Prostate gland (tissue), 2 donors: ENCODE results near the gene SIGLEC11.
"Not testable (repeated sequence)": the region's sequence is repeated elsewhere in the genome, so short reads cannot be mapped to it uniquely, and the experiment has no call there.

Experiments used
- CTCF ChIP-seq, 4 experiments: fragments of 200-600 bp in 2 of 4; fragments of 450-650 bp in 2 of 4; sonication (generic) in 2 of 4; IDR thresholded peaks; 1 replicate in 3 of 4; 2 replicates in 1 of 4; pipeline ENCODE4 v1.5.1; 2016 to 2019; ENCODE audit warnings: antibody characterized with exemption in 4 of 4, mild to moderate bottlenecking in 2 of 4, moderate library complexity in 2 of 4
- POLR2AphosphoS5 ChIP-seq: sonication (generic); formaldehyde crosslinking; IDR thresholded peaks from one replicate; pipeline ENCODE4 v1.6.1; 2017; ENCODE audit warnings: antibody characterized with exemption

GRCh38 chr19:49959892-49960291 is 1.1 kb downstream of the SIGLEC11 start:
- TF ChIP-seq CTCF (IDR thresholded peaks at IDR 0.05); POLR2AphosphoS5: not testable (repeated sequence)
